CD14-positive monocyte (primary cell): Measurements from ENCODE around the gene KBTBD12. TPM values are rescaled to one million over a fixed set of nuclear protein-coding genes. Genes with fewer than 3 reads are reported as not detected.

ENCODE experiments used
- DNase-seq, 3 donors: peaks; one replicate each; pipeline ENCODE4 v3.0.0-alpha.2; 2011 to 2022
- H2AFZ ChIP-seq: 2 replicates; pipeline ENCODE4 v1.6.0; 2012; ENCODE audit warnings: mild to moderate bottlenecking, low read depth, low read length, inconsistent platforms; ENCODE audit not compliant: insufficient read depth, poor library complexity, severe bottlenecking
- H3K27ac ChIP-seq, 2 donors: 1 replicate in 1 of 2; 2 replicates in 1 of 2; pipeline ENCODE4 v1.5.1; 2012 to 2013; ENCODE audit warnings: low read length in 2 of 2, control low read depth in 1 of 2, inconsistent platforms in 1 of 2, low read depth in 1 of 2, mild to moderate bottlenecking in 1 of 2
- H3K27me3 ChIP-seq, 2 donors: one replicate each; pipeline versions ENCODE4 v1.6.0 to v1.6.1; 2011 to 2013; ENCODE audit warnings: low read length in 2 of 2; ENCODE audit not compliant: control insufficient read depth in 2 of 2, insufficient read depth in 2 of 2
- H3K36me3 ChIP-seq, 2 donors: replicated peaks in 1 of 2; 1 replicate in 1 of 2; 2 replicates in 1 of 2; pipeline versions ENCODE4 v1.5.1 to v1.6.1; 2012 to 2013; ENCODE audit warnings: low read length in 2 of 2, control low read depth in 1 of 2, inconsistent platforms in 1 of 2, mild to moderate bottlenecking in 1 of 2; ENCODE audit not compliant: insufficient read depth in 2 of 2, control insufficient read depth in 1 of 2
- H3K4me1 ChIP-seq, 2 donors: 1 replicate in 1 of 2; 2 replicates in 1 of 2; pipeline versions ENCODE4 v1.5.1 to v1.6.1; 2012 to 2013; ENCODE audit warnings: low read length in 2 of 2, control low read depth in 1 of 2, inconsistent platforms in 1 of 2, mild to moderate bottlenecking in 1 of 2, moderate library complexity in 1 of 2; ENCODE audit not compliant: insufficient read depth in 2 of 2, control insufficient read depth in 1 of 2
- H3K4me2 ChIP-seq: replicated peaks from 2 replicates; pipeline ENCODE3; 2012; ENCODE audit warnings: low read length, moderate library complexity, mild to moderate bottlenecking; ENCODE audit not compliant: poor library complexity, severe bottlenecking; ENCODE audit errors: extremely low read depth
- H3K4me3 ChIP-seq, 3 experiments: fragments of 200-600 bp in 1 of 3; sonication (generic) in 1 of 3; replicated peaks in 1 of 3; 1 replicate in 2 of 3; 2 replicates in 1 of 3; pipeline ENCODE4 v1.5.1; 2011 to 2013; ENCODE audit warnings: low read length in 3 of 3, mild to moderate bottlenecking in 3 of 3, control low read depth in 2 of 3, low read depth in 2 of 3, inconsistent platforms in 1 of 3, moderate library complexity in 1 of 3
- H3K79me2 ChIP-seq: 2 replicates; pipeline ENCODE4 v1.6.0; 2012; ENCODE audit warnings: mild to moderate bottlenecking, control low read depth, inconsistent platforms, low read length, moderate library complexity; ENCODE audit not compliant: insufficient read depth
- H3K9ac ChIP-seq: 2 replicates; pipeline ENCODE4 v1.6.0; 2017; ENCODE audit warnings: low read length, mild to moderate bottlenecking; ENCODE audit not compliant: insufficient read depth, poor library complexity, severe bottlenecking
- H3K9me3 ChIP-seq, 2 donors: replicated peaks in 1 of 2; 1 replicate in 1 of 2; 2 replicates in 1 of 2; pipeline versions ENCODE4 v1.5.1 to v1.6.1; 2012 to 2013; ENCODE audit warnings: low read length in 2 of 2, control low read depth in 1 of 2; ENCODE audit not compliant: control insufficient read depth in 1 of 2, insufficient read depth in 1 of 2
- H4K20me1 ChIP-seq: 2 replicates; pipeline ENCODE4 v1.6.0; 2012; ENCODE audit warnings: mild to moderate bottlenecking, low read length, control low read depth, moderate library complexity; ENCODE audit not compliant: insufficient read depth
- H3K27ac Mint-ChIP-seq, 7 donors: one replicate each; pipeline ENCODE4 v1.8.0; 2020; ENCODE audit warnings: mild to moderate bottlenecking in 7 of 7, mixed read lengths in 7 of 7, moderate library complexity in 6 of 7, inconsistent platforms in 2 of 7
- H3K27me3 Mint-ChIP-seq, 3 donors: one replicate each; pipeline ENCODE4 v1.8.0; 2021 to 2022; ENCODE audit warnings: low read depth in 3 of 3, mild to moderate bottlenecking in 3 of 3, mixed read lengths in 3 of 3, moderate library complexity in 3 of 3, inconsistent platforms in 1 of 3
- H3K36me3 Mint-ChIP-seq, 2 donors: one replicate each; pipeline ENCODE4 v1.8.0; 2020; ENCODE audit warnings: mixed read lengths in 2 of 2, inconsistent platforms in 1 of 2, mild to moderate bottlenecking in 1 of 2
- H3K4me1 Mint-ChIP-seq: one replicate; pipeline ENCODE4 v1.8.0; 2020; ENCODE audit warnings: mild to moderate bottlenecking, mixed read lengths
- H3K4me3 Mint-ChIP-seq, 2 donors: one replicate each; pipeline ENCODE4 v1.8.0; 2020; ENCODE audit warnings: mild to moderate bottlenecking in 2 of 2, mixed read lengths in 2 of 2, moderate library complexity in 1 of 2
- H3K9me3 Mint-ChIP-seq, 7 donors: one replicate each; pipeline ENCODE4 v1.8.0; 2020 to 2022; ENCODE audit warnings: mixed read lengths in 7 of 7, mild to moderate bottlenecking in 6 of 7, moderate library complexity in 6 of 7, inconsistent platforms in 2 of 7
- CTCF ChIP-seq: fragments of 200-600 bp; IDR thresholded peaks from one replicate; pipeline ENCODE4 v1.8.0; 2022; ENCODE audit warnings: antibody characterized with exemption, mild to moderate bottlenecking
- WGBS: methylation state at CpG from one replicate; pipeline ENCODE4 v1.1.5; 2013; ENCODE audit warnings: missing lambda C conversion rate; ENCODE audit not compliant: insufficient coverage; 5-methylcytosine and 5-hydroxymethylcytosine counted together
- intact Hi-C, 2 donors: fragments of 100-400 bp; cut with micrococcal nuclease; formaldehyde crosslinking; loops; one replicate each; pipeline versions ENCODE4 v1.15.0 to v1.15.1; 2023
- polyA plus RNA-seq, 3 donors: library from polyadenylated mRNA; depleted of rRNA in 1 of 3; unstranded in 2 of 3; stranded (reverse) in 1 of 3; fragments of 300-500 nt in 2 of 3; fragments of >200 nt in 1 of 3; fragmentation: Illumina TruSeq in 2 of 3; gene quantifications; 1 replicate in 2 of 3; 2 replicates in 1 of 3; pipeline ENCODE4 v1.2.3, GENCODE V29; 2012 to 2021

The KBTBD12 gene
- polyA plus RNA-seq, 3 donors = not detected

- H3K27ac Mint-ChIP-seq = no peak overlapping the region
- 92% methylated on average over 8 of the region's 11 CpGs for WGBS
- no peak for TF ChIP-seq CTCF
Measured at GRCh38 chr3:127986803-127987202, 71.8 kb downstream of the KBTBD12 start.

GRCh38 chr3:127987309-127987995 is 72.4 kb downstream of the KBTBD12 start:
- H3K9me3 Mint-ChIP-seq = peaks cover 0 to 3% (median 0%) of the 10 kb centered on the region in 7 donors
- H3K4me3 ChIP-seq = no peak overlapping the region
- no peaks in the 10 kb centered on the region for H4K20me1 ChIP-seq
- no peaks in the 10 kb centered on the region for H3K36me3 Mint-ChIP-seq
- WGBS = 80% methylated on average over 3 of the region's 7 CpGs
- no peaks in the 10 kb centered on the region for H3K79me2 ChIP-seq
- H3K27ac Mint-ChIP-seq = no peak overlapping the region
- H3K4me3 Mint-ChIP-seq = no peak overlapping the region
- intact Hi-C loops = no loop called here
- no peak overlapping the region for H3K9ac ChIP-seq
- H3K36me3 ChIP-seq = no peaks in the 10 kb centered on the region
- H3K4me1 ChIP-seq = no peaks in the 10 kb centered on the region
- no peaks in the 10 kb centered on the region for H3K27me3 ChIP-seq
- no peaks in the 10 kb centered on the region for H3K4me1 Mint-ChIP-seq
- H3K9me3 ChIP-seq = no peaks in the 10 kb centered on the region
- H2AFZ ChIP-seq = no peak overlapping the region
- H3K27me3 Mint-ChIP-seq = peaks cover 1 to 10% (median 2%) of the 10 kb centered on the region in 3 donors
- no peak overlapping the region for H3K4me2 ChIP-seq
- no peak for TF ChIP-seq CTCF
- DNase-seq = no peak
- no peak overlapping the region for H3K27ac ChIP-seq

More at GRCh38 chr3:127986803-127987202, 71.8 kb downstream of the KBTBD12 start:
- H3K36me3 Mint-ChIP-seq = no peaks in the 10 kb centered on the region
- H3K36me3 ChIP-seq = no peaks in the 10 kb centered on the region
- H3K9me3 Mint-ChIP-seq = peaks cover 0 to 4% (median 0%) of the 10 kb centered on the region in 7 donors
- H3K9me3 ChIP-seq = no peaks in the 10 kb centered on the region
- no peak overlapping the region for H3K9ac ChIP-seq
- no peak overlapping the region for H3K4me3 Mint-ChIP-seq
- DNase-seq = no peak
- H3K27ac ChIP-seq = no peak overlapping the region
- H3K4me2 ChIP-seq = no peak overlapping the region
- peaks cover 1 to 10% (median 2%) of the 10 kb centered on the region in 3 donors for H3K27me3 Mint-ChIP-seq
- intact Hi-C loops = no loop called here
- no peaks in the 10 kb centered on the region for H3K27me3 ChIP-seq
- no peaks in the 10 kb centered on the region for H3K79me2 ChIP-seq
- H3K4me1 Mint-ChIP-seq = no peaks in the 10 kb centered on the region
- no peak overlapping the region for H3K4me3 ChIP-seq
- no peaks in the 10 kb centered on the region for H3K4me1 ChIP-seq
- no peaks in the 10 kb centered on the region for H4K20me1 ChIP-seq
- H2AFZ ChIP-seq = no peak overlapping the region
